ENCODE data around the gene ADA.
A peak's percentile ranks its signal among the peaks of the same experiment; 100 is the strongest.
"Not testable (repeated sequence)": the region's sequence is repeated elsewhere in the genome, so short reads cannot be mapped to it uniquely, and the experiment has no call there.

ADA gene

DNA sequence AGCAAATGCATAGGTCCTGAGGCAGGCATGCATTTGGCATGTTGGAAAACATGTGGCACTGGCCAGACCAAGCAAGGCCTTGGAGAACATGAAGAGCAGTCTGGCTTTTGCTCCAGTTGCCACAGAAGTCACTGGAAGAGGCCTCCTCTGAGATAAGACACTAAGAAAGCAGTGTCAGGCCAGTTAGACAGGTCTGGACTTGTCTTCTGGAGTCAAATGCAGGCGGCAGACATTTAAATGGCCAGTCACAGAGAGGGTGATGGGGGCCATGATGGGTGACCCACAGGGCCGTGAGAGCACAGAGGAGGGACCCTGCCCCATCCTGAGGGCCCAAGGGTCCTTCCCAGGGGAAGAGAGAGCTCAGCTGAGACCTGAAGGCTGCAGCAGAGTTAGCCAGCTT lies 26.7 kb upstream of the ADA start:
- no peak for DNase-seq

DNA sequence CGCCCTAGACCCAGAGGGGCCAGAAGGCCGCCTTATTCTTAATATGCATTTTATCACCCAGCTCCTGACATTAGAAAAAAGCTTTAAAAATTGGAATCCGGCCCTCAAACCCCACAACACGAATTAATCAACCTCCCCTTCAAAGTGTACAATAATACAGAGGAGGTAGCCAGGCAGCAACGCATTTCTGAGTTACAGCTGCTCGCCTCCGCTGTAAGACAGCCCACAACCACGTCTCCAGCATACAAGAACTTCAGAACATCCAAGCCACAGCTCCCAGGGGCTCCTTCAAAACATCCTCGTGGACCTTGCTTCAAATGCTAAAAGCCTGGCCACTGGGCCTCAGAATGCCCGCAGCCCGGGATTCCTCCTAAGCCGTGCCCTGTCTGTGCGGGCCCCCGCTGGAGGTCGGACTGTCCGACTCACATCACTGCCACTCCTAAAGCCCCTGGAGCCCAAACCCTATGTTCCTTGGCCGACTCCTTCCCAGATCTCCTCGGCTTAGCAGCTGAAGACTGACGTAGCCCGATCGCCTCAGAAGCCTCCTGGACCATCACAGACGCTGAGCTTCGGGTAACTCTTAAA lies 20.9 kb upstream of the ADA start:
- not testable (repeated sequence) for DNase-seq

DNA sequence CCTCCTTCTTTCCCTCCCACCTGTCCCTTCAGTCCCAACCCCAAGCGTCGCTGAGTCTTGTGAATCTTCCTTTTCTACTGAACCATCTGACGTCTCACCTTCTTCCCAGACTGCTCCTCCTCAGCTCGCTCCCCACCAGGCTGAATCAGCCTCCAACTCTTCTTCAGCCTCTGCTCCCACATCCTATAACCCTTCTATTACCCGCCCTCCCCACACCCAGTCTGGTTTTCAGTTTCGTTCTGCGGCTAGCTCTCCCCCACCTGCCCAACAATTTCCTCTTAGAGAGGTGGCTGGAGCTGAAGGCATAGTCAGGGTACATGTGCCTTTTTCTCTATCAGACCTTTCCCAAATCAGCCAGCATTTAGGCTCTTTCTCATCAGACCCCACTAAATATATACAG lies 20.0 kb upstream of the ADA start:
- peak; percentile 59 for DNase-seq

DNA sequence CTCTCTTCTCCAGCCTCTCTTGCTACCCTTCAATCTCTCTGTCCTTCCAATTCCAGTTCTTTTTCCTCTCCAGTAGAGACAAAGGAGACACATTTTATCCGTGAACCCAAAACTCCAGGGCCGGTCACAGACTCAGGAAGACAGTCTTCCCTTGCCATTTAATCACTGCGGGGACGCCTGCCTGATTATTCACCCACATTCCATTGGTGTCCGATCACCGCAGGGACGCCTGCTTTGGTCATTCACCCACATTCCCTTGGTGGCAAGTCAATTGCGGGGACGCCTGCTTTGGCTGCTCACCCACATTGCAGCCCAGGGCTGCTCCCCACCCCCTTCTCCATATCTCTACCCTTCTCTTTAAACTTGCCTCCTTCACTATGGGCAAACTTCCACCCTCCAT lies 19.4 kb upstream of the ADA start:
- DNase-seq: not testable (repeated sequence)

DNA sequence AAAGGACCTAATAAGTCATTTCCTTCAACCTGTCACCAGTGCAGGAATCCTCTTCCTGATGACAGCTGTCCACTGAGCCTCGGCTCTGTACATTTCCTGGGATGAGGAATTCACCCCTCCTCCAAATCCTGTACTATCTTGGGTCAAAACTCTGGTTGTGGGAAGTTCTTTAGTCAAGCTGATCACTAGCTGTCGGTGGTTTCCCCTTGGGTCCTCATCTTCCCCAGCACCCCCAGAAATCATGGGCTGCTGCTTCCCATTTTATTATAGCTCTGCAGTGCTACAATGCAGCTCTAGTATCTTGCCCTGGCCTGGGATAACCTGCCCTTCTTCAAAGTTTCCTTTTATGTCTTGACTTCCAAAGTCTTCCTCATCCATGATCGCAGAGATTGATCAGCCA lies 14.6 kb upstream of the ADA start:
- DNase-seq: no peak

DNA sequence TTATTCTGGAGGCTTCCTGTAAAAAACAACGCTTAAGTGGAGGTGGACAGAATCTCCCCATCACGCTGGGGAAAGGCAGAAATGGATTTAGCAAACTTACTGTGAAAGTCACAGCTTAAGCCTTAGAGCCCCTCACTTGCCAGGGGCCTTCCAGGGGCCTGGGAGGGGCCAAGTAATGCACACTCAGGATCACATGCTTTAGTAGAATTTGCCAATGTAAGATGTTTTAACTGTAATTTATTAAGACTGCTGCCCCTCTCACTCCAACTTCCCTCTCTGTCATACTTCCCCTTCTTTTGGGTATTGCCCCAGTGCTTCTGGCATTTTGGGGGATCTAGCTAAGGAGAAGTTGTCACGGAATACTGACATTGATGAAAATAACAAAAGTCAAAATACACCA lies 12.6 kb upstream of the ADA start:
- DNase-seq: no peak

DNA sequence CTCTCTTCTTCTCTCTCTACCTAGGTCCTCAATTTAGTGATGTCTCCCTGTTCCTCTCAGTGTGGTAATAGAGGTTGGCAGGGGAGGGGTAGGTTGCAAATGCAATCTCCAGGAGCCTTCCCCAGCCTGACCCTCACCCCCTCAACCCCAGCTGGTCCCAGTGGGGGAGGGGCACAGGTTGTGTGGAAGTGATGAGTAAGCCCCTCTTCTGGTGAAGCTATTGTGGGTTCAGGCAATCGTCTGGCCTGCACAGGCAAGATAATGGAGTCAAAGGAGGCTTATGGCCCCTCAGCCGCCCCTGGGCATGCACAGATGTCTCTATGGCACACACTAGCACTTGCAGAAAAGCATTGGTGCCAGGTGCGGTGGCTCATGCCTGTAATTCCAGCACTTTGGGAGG lies 10.8 kb upstream of the ADA start:
- no peak for DNase-seq

DNA sequence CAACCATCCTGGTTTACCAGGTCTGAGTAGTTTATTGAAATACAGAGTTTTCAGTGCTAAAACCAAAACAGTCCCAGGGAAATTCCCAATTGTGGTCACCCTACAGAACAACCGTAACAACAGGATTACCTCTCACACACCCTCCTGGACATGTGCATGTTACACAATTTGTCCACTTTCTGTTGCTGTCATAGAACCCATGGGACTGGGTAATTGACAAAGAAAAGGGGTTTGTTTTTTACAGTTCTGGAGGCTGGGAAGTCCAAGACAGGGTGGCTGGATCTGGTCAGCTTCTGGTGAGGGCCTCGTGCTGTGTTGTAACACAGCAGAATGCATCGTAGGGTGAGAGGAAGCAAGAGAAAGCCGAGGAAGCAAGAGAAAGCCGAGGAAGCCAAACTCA lies 9.1 kb upstream of the ADA start:
- DNase-seq: no peak

DNA sequence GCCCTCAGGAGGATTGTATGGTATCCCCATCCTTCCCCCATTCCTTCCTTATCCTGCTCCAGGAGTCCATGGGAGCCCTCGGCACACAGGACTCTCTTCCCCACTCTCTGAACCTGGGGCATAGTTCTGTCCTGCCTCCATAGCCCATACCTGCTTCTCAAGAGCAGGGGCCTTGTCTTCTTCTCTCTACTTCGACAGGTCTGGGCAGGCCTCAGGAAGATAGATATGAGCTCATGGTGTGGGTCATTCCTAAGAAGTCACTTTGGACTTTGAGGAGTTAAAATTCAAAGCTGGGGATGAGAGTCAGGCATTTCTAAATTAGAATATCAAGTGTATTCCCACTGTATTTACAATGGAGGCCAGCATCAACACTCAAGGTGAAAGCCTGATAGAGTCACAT lies 8.4 kb upstream of the ADA start:
- DNase-seq: no peak

DNA sequence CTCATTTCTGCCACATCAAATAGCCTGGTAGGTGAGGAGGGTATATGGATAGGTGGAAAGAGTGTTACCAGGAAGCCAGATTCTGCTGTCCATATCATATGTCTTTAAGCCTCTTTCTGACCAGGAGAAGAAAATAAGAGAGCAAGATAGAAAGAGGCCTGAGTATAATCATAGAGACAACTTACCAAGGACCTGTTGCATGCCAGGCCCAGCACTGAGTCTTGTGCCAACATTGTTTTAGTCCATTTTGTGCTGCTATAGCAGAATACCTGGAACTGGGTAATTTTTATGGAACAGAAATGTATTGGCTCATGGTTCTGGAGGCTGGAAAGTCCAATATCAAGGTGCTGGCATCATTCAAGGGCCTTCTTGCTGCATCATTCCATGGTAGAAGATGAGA lies 7.3 kb upstream of the ADA start:
- no peak for DNase-seq

DNA sequence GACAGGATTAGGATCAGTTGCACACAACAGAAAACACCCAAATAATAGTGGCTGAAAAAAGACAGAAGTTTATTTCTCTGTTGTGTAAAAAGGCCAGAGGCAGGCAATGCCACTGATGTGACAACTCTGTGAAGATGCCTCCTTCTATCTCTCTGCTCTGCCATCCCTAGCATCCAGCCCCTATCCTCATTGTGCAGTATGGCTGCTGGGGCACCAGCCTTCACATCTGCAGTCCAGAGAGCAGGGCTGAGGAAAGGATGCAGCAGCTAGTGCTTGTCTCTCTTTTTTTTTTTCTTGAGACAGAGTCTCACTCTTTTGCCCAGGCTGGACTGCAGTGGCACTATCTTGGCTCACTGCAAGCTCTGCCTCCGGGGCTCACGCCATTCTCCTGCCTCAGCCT lies 6.4 kb upstream of the ADA start:
- no peak for DNase-seq

DNA sequence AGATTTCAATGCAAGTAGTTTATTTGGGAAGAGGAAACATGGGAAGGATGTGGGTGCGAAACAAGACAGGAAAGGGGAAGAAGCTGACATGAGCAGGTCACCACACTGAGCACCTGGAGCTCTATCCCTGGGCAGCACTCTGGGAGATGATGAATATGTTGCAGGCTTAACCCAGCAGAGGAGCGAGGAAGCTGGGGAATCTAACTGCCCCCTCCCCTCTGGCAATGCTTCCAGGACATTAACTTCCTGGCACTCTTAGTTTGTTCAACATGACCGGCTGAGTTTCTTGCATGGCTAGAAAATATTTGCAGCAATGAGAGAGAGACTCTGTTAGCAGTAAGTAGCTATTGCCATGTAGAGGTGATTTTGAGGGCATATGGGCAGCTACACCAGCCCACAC lies 4.9 kb upstream of the ADA start:
- no peak for DNase-seq

DNA sequence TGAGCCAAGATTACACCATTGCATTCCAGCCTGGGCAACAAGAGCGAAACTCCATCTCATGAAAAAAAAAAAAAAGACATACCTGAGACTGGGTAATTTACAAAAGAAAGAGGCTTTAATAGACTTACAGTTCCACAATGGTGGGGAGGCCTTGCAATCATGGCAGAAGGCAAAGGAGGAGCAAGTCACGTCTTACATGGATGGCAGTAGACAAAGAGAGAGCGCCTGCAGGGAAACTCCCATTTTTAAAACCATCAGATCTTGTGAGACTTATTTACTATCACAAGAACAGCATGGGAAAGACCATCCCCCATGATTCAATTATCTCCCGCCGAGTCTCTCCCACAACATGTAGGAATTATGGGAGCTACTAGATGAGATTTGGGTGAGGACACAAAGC lies 2.7 kb upstream of the ADA start:
- not testable (repeated sequence) for DNase-seq

DNA sequence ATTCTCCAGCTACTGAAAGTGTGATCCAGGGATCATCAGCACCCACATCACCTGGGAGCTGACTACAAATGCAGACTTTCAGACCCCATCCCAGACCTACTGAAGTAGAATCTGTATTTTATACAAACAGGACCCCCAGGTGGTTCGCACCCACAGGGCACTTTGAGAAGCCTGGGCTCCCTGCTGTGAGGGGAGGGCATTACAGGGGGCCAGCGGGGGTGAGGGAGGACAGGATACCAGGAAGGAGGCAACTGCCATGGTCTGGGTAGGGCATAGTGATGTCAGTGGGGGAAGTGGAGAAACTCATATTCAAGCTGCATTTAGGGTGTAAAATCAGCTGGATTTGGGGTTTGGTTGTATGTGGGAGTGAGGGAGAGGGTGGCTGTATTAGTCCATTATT lies 2.0 kb upstream of the ADA start:
- no peak for DNase-seq

DNA sequence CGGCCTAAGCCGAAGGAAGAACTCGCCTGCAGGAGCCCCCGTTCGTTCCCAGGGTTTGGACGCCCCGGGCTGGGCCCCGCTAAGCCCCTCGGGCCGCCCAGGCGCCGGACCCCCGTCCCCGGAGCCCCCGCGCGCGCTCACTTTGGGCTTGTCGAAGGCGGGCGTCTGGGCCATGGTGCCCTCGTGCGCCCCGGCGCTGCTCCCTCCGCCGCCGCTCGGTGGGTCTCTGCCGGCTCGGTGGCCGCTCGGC lies 140 bp downstream of the ADA start:
- no peak for DNase-seq

DNA sequence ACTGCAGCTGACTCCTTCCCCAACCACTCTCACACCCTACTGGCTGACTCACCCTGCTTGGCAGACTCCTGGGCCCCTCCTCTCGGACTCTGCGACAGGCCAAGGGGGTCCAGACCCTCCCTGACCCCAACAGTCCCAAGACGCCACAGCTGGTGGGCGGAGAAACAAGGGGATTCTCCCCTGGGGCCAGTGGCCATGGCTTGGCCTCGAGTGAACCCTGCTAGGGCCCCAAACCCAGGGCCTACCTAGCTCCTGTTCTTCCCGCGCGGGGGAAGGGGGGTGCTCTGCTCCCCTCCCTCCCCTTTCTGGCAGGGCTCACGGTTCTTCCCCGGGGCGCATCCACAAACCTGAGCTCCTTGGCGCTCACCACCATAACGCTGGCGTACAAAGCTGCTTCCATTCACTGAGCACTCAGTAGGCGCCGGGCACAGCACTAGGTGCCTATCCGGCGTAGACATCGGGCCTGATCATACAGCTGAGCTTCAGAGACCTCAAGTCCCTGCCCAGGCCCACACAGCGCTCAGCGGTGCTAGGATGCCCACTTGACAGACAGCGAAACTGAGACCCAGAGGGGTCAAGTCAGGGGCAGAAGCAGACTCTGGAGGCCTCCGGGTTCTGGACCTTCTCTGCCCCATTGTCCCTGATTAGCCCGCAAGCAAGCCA lies 597 bp downstream of the ADA start:
- peak; percentile 42 for DNase-seq

DNA sequence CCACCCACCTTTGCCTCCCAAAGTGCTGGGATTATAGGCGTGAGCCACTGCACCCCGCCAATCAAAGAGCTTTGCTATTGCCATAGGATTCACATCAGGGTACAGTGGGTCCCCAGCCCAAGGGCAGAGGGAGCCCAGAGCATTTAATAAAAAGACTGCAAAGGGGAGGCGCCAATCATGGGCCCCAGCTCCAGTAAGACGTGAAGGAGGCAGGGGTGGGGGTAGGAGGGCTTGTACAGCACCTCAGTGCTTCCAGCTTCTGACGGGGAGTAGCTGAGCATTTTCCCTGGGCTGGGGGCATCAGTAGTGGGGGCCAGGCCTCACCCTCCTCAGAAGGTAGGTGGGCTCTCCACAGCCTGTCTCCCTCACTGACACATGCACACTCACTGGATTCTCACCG lies 1.5 kb downstream of the ADA start:
- DNase-seq: no peak

DNA sequence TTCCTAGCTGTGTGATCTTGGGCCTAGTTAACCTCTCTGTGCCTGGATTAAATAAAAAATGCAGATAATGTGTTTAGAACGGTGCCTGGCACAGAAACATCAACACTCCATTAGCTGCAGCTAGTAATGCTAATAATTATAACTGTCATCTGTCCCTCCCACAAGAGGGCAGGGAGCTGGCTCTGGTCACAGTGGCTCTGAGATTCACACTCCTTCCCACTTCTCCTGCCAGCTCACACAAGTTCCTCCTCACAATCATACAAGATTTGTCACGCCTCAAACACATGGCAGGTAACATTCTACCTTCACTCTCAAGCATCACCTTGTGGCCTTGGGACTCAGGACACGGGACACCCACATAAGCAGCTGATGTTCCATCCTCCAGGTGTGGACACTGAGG lies 2.4 kb downstream of the ADA start:
- DNase-seq: no peak

DNA sequence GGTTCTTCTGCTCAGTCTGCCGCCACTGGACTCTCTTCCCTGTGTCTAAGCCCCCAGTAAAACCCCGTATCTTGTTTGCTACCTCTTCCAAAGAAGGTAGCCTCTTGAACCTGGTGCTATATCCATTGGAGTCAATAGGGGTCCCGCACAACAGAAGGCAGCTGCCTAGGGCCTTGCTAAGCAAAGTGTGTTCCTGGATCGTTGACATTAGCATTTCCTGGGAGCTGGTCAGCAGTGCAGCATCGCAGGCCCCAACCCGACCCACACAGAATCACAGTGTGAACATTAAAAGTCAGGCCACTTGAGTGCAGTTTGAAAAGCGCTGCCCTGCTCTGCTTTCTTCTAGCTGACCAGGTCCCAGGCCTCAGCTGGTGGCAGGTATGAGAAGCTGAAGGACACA lies 2.9 kb downstream of the ADA start:
- no peak for DNase-seq

DNA sequence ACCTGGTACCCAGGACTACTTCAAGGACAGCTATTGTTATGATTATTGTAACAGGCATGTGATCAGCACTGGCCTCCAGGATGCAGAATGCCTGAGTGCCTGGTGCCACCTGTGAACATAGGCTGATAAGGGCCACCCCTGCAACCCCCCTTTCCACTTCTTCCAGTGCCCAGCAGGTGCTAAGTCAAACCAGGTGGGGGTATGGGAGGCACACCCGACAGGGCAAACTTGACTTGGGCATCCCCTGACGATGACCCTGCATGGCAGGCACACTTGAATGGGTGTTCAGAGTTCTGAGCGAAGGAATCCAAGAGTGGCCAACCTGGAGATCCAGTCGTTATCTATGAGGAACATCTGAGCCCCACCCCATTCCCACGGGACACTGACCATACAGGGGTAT lies 3.4 kb downstream of the ADA start:
- no peak for DNase-seq

DNA sequence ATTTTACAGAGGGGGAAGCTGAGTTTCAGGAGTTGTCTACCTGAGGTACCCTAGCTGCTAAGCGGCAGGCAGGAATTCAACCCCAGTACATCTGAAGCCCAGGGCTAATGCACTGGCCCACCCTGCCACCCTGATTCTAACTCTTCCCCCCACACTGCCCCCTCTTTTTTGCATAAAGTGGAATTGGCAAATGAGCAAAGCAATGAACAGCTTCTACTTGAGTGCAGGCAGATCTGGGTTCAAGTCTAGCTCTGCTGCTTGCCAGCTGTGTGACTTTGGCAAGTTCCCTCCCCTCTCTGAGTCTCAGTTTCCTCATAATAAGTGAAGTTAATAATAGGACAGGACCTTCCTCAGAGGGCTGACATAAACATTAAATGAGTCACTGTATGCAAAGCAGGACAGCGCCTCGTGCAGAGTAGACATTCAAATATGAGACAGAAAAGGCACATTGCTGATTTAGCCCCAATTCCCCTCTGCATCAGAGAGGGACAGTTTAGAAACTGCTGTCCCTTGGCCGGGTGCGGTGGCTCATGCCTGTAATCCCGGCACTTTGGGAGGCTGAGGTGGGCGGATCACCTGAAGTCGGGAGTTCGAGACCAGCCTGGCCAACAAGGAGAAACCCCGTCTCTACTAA lies 4.7 kb downstream of the ADA start:
- no peak for DNase-seq

DNA sequence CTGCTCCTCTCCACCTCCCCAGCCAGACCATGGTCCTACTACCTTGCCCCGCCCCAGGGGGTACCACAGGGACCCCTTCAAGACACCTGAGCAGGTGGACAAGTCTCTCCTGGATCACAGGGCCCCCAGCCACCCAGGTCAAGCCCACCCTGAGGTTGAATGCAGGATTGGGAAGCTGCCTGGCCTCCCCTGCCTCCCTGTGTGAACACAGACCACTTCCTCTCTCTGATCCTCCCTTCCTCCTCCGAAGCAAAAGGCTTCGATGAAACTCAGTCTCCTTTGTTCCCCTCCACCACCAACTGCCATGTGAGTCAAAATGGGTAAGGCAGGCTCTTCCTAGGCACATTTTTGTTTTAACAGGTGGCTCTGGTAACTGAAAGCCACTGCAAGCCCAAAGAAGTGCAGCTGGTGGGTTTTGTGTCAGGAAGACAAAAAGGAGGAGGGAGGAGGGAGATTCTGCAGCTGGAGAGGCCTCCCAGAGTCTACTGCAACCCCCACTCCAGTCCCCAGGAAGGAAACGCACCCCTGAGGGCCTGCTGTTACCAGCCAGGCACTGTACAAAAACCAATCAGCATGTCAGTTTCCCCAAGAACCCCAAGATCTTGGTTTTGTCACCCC lies 5.4 kb downstream of the ADA start:
- no peak for DNase-seq

DNA sequence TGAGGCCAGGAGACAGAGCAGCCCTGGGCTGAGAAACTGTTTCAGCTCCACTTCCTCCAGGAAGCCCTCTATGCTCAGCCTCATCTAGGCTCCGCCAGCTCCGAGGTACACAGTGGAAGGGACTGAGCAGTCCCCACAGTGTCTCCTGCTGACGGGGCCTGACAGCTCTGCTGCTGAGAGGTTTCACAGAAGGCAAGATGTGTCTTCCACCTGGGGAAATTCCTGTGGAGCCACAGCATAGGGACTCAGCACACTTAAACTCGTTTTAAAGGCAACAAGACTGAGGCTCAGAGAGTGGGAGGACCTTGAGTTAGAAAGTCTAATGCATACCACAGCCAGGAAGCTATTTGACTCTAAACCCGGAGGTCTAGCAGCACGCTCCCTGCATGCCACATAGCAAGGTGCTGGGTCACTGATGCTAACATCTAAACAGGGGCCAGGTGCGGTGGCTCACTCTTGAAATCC lies 6.8 kb downstream of the ADA start:
- peak; percentile 34 for DNase-seq

DNA sequence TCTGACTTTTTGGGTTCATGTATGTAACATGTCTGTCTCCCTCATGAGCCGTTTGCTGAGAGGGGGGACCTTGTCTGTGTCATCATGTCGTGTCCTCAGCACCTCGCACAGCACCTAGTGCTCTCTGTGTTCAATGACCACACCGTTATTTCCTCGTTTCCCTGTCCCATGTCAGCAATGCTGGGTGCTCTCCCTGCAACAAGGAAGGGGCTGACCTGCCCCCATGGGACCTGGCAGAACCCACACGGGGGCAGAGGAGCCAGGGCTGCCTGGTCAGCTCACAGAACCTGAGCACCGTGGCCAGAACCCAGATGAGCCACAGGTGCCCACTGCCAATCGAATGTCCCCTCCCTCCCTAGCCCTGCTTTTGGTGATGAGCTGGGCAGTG lies 7.3 kb downstream of the ADA start:
- no peak for DNase-seq

Measured in activated effector memory CD4-positive, alpha-beta T cell treated with Interleukin-2 at 50 U/mL for 16 hours (primary cell).